ENCODE measurements around the gene XXYLT1.

DNA sequence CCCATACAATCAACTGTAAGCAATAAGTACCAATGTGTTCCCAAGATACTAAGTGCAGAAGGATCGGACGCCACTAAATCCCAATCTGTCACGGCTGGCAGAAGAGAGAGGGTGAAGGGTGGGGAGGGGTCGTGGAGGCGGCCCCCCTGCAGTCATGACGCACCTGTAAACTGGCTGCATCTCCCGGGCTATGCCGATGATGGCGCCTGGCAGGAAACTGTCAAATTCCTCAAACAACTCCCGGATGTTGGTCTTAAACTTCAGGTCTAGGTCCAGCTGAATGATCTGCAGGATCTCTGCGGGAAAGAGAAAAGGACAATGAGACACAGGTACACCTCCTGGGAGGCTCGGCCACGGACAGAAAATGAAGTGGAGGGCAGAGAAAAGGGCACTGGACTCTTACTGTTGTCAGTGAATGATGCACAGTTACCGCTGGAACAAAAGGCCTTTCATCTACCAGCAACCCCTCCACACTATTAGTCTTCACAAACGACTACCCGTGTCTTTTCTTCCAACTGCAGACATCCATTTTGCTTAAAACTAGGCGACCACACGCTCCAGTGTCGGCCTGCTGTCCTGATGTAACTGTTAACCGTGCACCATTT, 114.6 kb downstream of the XXYLT1 start:
- TF ChIP-seq, protein P1, sequence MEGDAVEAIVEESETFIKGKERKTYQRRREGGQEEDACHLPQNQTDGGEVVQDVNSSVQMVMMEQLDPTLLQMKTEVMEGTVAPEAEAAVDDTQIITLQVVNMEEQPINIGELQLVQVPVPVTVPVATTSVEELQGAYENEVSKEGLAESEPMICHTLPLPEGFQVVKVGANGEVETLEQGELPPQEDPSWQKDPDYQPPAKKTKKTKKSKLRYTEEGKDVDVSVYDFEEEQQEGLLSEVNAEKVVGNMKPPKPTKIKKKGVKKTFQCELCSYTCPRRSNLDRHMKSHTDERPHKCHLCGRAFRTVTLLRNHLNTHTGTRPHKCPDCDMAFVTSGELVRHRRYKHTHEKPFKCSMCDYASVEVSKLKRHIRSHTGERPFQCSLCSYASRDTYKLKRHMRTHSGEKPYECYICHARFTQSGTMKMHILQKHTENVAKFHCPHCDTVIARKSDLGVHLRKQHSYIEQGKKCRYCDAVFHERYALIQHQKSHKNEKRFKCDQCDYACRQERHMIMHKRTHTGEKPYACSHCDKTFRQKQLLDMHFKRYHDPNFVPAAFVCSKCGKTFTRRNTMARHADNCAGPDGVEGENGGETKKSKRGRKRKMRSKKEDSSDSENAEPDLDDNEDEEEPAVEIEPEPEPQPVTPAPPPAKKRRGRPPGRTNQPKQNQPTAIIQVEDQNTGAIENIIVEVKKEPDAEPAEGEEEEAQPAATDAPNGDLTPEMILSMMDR (IDR thresholded peaks at IDR 0.05): no peak
- TF ChIP-seq POLR2A (IDR thresholded peaks at IDR 0.05): no peak

Measured in adrenal gland (tissue), 5 donors.